CMK (cell line): Measurements from ENCODE around the gene SYS1.
"Not testable (repeated sequence)": the region's sequence is repeated elsewhere in the genome, so short reads cannot be mapped to it uniquely, and the experiment has no call there.

Source experiments
- DNase-seq: peaks from one replicate; pipeline ENCODE4 v3.0.0-alpha.2; 2010; ENCODE audit warnings: low read depth

The SYS1 gene

DNA sequence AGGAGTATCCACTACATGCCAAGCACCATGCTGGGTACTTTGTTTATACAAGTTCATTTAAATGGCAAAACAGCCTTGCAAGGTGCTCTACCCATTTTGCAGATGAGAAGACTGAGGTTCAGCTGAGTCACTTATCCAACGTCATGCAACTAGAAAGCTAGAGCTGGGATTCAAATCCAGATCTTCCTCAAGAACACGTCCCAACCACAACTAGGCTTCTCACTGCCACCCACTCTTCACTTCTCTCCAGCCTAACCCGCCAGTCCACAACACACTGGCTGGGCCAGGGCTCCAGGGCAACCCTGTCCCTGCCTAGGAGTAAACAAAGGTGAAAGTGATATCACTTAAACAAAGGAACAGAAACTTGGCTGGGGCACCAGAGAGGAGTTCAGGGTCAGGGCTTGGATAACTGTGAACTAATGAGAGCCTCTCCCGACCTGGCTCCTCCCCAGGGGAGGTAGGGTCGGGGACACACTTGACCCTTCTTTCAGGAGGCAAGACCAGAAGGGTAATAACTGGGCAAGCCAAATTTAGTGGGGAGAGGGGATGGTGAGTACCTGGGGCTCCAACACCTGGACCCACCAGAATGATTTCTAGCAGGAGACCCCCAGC lies 22.6 kb upstream of the SYS1 start:
- DNase-seq: no peak

DNA sequence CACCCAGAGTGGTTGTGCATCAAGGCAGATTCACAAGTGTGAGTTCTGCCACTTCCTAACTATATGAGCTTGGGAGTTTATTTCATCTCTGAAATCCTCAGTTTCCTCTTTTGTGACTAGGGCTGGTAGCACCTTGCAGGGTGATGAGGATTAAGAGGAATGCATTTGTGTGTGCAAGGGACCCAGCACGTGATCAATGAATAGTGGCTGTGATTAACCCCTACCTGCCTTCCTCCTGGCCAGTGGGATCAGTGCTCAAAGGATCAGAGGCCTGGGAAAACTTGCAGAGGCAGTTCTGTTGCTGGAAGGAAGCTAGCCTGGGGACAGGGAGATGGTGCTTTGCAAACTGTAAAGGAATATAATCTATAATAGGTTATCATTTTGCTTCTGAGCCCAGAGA lies 22.0 kb upstream of the SYS1 start:
- no peak for DNase-seq

- no peak for DNase-seq
Measured at GRCh38 chr20:45341579-45341938, 21.4 kb upstream of the SYS1 start.

DNA sequence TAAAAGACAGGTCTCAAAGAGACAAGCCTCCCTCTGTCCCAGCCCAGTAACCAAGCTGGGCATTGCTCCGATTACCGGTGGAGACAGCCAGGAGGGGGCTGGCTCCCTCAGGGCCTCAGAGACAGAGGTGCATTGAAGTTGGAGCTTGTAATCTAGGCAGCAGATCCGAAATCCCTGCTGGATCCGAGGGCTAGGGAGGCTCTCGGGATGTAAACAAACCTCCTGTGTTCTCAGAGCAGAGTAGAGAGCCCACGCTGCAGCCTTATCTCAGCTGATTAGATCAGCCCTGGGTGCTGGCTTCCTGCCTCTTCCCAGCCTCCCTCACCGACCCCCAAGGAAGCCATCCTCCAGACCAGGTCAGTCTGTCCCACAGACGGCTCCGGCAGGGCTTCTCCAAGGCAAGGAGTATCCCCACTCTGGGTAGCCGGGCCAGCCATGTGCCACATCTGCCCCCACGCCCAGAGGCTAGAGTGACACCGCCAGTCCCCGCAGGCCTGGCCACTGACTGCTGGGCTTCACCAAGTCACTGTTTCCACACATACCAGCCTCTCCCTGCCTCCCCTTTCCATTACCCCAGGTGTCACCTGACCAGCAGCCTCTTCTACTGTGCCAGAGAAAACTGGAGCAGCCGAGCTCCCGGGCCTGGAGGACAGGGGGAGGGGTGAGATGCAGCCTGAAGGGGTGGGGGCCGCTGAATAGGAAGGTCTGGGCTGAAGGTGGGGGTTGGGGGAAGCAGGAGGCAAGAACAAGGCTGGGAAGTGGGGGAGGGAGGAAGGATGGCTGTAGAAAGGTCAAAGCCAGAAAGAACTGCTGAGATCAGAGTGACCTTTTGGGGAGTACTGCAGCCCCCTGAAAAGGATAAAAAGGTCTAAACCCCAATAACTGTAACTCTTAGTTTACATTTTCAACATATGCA lies 20.8 kb upstream of the SYS1 start:
- DNase-seq: no peak

DNA sequence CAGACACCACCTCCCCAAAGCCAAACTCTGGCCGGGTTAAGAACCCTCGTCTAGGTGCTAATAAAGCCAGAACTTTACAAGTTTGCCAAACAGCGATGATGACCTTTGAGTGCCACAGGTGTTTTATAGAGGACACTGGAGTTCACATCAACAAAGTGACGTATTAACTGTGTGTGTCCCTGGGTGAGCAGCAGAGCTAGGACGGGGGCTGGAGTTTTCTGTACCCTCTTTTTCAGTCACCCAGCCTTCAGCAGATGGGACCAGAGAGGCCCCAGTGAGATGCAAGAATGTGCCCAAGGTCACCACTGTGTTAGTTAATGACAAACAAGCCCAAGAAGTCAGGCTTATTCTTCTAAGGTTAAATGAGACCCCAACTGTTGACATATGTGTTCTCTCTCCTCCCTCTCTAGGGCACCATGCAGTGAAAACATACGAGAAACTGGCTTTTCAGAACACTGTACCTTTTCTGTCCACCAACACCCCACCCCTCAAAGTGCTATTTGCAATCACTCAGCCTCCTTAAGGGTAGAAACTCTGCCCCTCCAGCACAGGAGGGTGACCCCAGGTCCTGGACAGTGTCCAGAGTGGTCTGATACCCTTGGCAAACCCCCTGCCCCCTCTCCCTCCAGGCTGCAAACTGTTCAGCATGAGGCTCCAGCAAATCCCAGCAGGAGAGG lies 20.0 kb upstream of the SYS1 start:
- DNase-seq: no peak

GRCh38 chr20:45343532-45344167 lies 19.3 kb upstream of the SYS1 start:
- DNase-seq: no peak

DNA sequence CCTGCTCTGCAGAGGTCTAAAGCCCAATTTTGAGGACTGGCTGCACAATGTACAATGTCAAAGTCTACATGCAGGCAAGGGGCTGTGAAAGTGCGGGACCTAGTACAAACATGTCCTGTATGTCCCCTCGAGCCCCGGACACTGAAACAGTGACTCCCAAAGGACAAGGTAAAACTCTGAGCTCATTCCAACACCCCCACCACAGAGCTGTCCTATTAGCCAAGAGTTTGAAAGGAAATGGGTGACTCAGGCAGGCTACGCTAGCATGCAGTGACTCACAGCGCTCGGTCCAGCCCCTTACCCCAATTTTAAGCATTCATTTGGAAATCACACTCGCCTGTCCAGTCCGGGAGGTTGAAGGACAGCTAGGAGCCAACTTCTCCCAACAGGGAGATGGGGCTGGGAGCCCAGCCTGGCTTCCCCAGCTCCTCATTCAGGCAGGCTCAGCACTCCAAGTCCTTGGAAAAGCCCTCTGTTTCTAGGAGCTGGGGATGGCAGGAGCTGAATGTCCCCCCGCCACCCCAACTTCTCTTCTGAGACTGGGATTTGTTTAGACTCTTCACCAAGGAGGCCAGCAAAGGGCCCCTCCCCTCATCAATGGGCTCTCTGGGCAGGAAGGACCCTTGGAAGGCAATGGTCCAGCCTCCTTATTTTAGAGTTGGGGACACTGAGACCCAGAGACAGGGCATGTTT lies 18.6 kb upstream of the SYS1 start:
- DNase-seq: no peak

- DNase-seq: no peak
Measured at GRCh38 chr20:45345104-45345936, 17.6 kb upstream of the SYS1 start.

- DNase-seq: peak; percentile 79
Measured at GRCh38 chr20:45346291-45346718, 16.7 kb upstream of the SYS1 start.

DNA sequence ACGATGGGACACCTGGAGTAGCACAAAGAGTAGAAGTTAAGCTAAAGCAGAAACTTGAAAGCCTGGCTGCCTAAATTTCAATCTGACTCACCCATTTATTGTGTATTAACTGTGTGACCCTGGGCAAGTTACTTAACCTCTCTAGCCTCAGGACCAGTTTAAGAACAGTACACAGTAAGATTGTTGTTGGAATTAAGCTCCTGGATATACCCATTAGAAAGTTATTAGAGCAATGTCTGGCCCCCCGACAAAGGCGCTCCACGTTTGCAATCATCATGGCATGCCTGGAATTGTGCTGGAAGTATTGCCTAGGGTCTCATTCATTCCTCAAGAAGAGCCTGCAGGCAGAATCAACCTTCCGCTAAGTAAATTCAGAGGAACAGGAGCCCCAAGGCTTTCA lies 16.1 kb upstream of the SYS1 start:
- no peak for DNase-seq

DNA sequence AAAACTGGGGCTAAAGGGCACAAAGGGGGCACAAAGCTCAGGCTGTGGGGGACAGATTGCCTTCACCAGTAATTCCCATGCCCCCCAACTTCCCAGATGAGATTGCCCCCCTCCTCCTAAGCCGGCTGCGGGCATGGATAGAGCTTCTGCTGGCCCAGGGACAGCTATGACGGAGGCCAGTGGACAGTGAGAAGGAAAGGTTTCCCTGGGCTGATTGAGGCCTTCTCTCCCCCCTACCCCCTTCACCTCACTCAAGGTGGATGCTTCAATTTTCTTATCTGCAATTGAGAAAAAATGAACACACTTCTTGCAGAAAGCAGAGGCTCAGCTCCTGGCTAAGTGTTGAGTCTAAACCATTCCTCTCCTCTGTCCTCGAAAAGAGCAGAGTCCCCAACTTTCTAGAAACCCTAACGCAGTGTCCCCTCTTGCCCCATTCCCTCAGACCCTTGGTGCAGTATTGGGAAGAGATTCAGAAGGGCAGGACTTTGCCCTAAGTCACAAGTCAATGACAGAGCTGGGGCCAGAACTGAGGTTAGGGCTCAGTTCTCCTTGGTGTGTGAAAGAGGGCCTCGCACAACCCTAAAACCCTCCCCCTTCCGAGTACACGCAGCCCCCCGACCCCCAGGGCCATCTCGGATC lies 15.5 kb upstream of the SYS1 start:
- DNase-seq: no peak

GRCh38 chr20:45347936-45348778 lies 14.8 kb upstream of the SYS1 start, which contains the start of gene SDC4:
SDC4 (minus strand) TSS chr20:45348424; CDS start chr20:45348384, 40 bp downstream.
- DNase-seq: no peak

DNA sequence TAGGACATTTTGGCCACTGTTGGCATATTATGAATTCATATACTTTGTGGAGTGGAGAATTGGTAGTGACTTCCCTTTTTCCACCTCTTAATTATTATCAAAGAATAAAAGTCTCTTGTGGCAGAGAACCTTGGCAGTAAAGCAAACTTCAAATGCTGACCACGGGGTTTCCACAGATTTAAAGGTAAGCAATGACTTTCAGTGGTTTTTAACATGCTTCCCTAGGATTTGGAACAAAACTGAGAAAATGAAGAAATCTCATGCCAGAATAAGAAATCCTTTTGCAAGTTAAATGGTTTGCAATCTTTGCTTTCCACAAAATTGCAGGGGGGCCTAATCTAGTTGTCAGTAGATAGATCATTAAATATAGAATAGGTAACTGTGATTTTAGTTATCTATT lies 12.7 kb upstream of the SYS1 start:
- DNase-seq: no peak

DNA sequence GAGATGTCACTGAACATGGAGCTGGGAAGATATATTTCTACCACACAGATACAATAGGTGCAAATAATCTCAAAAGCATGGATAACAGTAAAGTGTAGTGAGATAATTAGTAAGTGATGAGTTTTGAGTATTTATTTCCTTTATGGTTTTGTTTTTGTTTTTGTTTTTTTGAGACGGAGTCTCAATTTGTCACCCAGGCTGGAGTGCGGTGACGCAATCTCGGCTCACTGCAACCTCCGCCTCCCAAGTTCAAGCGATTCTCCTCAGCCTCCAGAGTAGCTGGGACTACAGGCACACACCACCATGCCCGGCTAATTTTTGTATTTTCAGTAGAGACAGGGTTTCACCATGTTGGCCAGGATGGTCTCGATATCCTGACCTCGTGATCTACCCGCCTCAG lies 12.2 kb upstream of the SYS1 start:
- DNase-seq: not testable (repeated sequence)

DNA sequence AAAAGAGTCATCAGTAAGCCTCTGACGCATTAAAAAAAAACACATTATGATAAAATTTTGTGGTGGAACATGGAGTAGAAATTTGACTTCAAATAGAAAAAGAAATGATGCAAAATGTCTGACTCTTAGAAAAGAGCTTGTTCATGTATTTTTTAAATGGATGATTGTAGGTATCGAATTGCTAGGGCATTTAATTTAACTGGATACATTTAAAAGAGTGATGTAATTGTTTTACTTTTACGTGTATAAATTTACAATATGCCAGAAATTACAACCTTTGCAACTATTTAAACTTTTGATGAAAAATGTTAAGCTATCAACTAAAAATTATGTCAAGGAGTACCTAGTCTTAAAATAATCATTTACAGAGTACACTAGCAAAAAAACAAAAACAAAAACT lies 10.2 kb upstream of the SYS1 start:
- DNase-seq: no peak

GRCh38 chr20:45353746-45354145 lies 9.2 kb upstream of the SYS1 start:
- no peak for DNase-seq

GRCh38 chr20:45354423-45355208 lies 8.3 kb upstream of the SYS1 start:
- DNase-seq: no peak

- no peak for DNase-seq
Measured at GRCh38 chr20:45355209-45356084, 7.5 kb upstream of the SYS1 start.
